Measurements from ENCODE around the gene AGXT.
A peak's percentile ranks its signal among the peaks of the same experiment; 100 is the strongest.

AGXT gene

DNA sequence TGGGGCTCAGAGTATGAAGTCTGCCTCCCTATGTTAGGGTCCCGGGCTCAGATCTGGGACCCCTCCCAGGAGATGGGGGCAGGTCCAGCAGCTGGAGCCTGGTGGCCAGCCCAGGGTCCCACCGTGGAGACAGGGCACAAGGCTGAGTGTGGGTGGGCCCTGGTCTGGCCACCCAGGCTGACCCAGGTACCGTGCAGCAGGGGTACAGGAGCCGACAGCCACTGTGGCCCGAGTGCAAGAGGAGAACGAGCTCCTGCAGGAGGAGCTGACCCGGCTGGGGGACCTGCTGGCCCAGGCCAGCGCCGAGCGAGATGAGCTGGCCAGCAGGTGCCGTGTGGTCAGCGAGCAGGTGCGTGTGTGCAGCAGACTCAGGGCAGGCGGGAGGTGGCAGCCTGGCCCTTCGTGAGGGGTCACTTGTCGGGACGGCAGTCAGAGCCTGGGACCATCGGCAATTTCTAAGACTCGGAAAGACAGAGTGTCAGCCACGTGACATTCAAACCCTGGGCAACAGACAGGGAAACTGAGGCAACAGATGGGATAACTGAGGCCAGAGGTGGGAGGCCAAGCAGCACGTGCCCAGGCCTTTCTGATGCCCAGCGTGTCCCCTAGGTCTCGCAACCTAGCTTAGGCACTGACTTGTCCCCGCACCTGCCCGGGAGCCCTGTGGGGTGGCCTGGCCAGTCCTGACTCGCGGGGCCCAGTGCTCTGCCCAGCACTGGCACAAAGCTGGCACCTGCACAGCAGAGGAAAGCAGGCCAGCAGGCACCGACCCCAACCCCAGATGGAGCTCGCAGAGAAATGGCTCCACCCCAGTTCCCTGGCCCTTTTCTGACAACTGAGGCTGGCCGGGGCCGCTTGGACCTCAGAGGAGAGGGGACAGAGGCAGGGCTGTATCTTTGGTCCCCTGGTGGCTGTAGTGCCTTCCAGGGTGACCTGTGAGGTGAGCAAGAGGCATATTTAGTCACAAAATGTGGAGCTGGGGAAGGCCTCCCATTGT, 51.5 kb downstream of the AGXT start:
- no peak overlapping the region for H3K27ac ChIP-seq (ENCODE audit: low read length)
- H3K27me3 ChIP-seq (ENCODE audit: control insufficient read depth in 1 of 2, insufficient read depth in 2 of 2, low read length in 2 of 2): peaks cover 0 to 8% of the 10 kb centered on the region in 2 donors
- no peaks in the 10 kb centered on the region for H3K36me3 ChIP-seq (ENCODE audit: control insufficient read depth in 2 of 2, insufficient read depth in 2 of 2, low read length in 2 of 2)
- H3K9ac ChIP-seq (ENCODE audit: low read length in 2 of 2): no peak overlapping the region
- H3K4me3 ChIP-seq (ENCODE audit: low read length in 2 of 2): no peak overlapping the region
- H3K9me3 ChIP-seq (ENCODE audit: control insufficient read depth in 2 of 2, low read length in 2 of 2): no peaks in the 10 kb centered on the region
- peaks cover 13% of the 10 kb centered on the region for H3K4me1 ChIP-seq (ENCODE audit: control insufficient read depth, insufficient read depth, low read length)

DNA sequence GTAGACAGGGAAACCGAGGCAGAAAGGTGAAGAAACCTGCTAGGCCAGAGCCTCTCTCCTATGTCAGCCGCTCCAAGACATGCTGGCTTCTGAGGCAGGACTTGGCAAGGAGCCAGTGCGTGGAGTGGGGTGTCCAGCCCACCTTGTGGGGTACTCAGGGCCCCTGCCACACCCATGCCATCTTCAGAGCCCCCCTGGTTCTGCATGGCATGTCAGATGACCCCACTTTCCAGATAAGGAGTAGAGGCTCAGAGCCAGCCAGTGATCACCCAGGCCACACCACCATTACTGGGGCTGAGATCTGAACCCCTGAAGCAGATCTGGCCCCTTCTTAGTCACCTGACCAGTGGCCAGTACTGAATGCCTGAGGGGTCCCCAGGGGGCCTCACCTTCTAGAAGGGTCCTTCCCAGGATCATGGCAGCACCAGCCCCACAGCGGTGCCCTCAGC, 52.2 kb downstream of the AGXT start:
- H3K4me3 ChIP-seq (ENCODE audit: low read length in 2 of 2): no peak overlapping the region
- H3K36me3 ChIP-seq (ENCODE audit: control insufficient read depth in 2 of 2, insufficient read depth in 2 of 2, low read length in 2 of 2): no peaks in the 10 kb centered on the region
- H3K27me3 ChIP-seq (ENCODE audit: control insufficient read depth in 1 of 2, insufficient read depth in 2 of 2, low read length in 2 of 2): peaks cover 0 to 1% of the 10 kb centered on the region in 2 donors
- peaks cover 12% of the 10 kb centered on the region for H3K4me1 ChIP-seq (ENCODE audit: control insufficient read depth, insufficient read depth, low read length)
- H3K9ac ChIP-seq (ENCODE audit: low read length in 2 of 2): no peak overlapping the region
- H3K27ac ChIP-seq (ENCODE audit: low read length): no peak overlapping the region
- H3K9me3 ChIP-seq (ENCODE audit: control insufficient read depth in 2 of 2, low read length in 2 of 2): no peaks in the 10 kb centered on the region

DNA sequence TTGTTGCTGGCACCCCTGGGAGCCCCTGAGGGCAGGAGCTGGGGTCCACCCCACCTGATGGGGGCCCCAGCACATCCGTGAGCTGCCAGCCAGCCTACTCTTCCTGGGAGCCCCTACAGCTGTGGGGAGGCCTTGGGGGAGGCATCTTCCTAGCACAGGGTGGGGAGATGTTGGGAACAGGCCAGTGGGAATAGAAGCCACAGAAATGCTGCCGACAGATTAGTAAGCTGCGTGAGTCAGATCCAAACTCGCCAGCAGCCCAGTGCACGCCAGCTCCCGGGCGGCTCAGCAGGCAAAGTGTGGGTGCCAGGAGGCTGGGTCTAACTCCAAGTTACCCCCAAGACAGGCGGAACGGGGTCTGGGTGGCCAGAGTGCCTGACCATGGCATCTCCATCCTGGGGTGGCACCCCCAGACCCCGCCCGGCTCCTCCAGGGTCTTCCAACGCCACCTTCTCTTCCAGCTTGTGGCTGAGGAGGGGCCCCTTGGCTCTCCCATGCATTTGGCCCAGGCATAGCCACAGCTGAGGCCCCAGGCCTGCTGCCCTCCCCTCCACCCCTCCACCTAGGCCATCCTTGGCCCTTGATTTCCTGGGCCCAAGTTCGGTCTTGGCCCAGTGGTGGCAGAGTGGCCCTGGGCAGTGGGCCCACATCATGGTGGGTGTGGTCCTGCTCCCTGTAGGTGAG, 52.8 kb downstream of the AGXT start:
- Histone ChIP-seq H3K36me3 (ENCODE audit: control insufficient read depth in 2 of 2, insufficient read depth in 2 of 2, low read length in 2 of 2) (no peaks in the 10 kb centered on the region), H3K27me3 (ENCODE audit: control insufficient read depth in 1 of 2, insufficient read depth in 2 of 2, low read length in 2 of 2) (no peaks in the 10 kb centered on the region), H3K4me1 (ENCODE audit: control insufficient read depth, insufficient read depth, low read length) (peaks cover 10% of the 10 kb centered on the region), H3K9ac (ENCODE audit: low read length in 2 of 2) (no peak overlapping the region), H3K9me3 (ENCODE audit: control insufficient read depth in 2 of 2, low read length in 2 of 2) (no peaks in the 10 kb centered on the region), H3K27ac (ENCODE audit: low read length) (no peak overlapping the region), H3K4me3 (ENCODE audit: low read length in 2 of 2) (no peak overlapping the region)

DNA sequence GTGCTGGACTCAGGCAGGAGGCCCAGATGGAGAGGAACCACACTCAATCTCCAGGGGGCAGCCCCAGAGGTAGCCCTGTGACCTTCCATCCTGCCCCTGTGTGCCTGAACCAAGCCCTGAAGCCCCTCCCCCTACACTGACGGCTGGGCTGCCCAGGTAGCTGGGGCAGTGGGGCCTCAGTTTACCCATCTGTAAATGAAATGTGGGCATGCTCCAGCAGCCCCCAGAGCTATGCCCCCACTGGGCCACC, 53.3 kb downstream of the AGXT start:
- no peaks in the 10 kb centered on the region for H3K36me3 ChIP-seq (ENCODE audit: control insufficient read depth in 2 of 2, insufficient read depth in 2 of 2, low read length in 2 of 2)
- peaks cover 8% of the 10 kb centered on the region for H3K4me1 ChIP-seq (ENCODE audit: control insufficient read depth, insufficient read depth, low read length)
- no peaks in the 10 kb centered on the region for H3K27me3 ChIP-seq (ENCODE audit: control insufficient read depth in 1 of 2, insufficient read depth in 2 of 2, low read length in 2 of 2)

GRCh38 chr2:240922245-240922981, 53.8 kb downstream of the AGXT start:
- Histone ChIP-seq H3K27ac (ENCODE audit: low read length) (no peak overlapping the region), H3K36me3 (ENCODE audit: control insufficient read depth in 2 of 2, insufficient read depth in 2 of 2, low read length in 2 of 2) (no peaks in the 10 kb centered on the region), H3K4me1 (ENCODE audit: control insufficient read depth, insufficient read depth, low read length) (peaks cover 6% of the 10 kb centered on the region), H3K9ac (ENCODE audit: low read length in 2 of 2) (no peak overlapping the region), H3K4me3 (ENCODE audit: low read length in 2 of 2) (no peak overlapping the region), H3K9me3 (ENCODE audit: control insufficient read depth in 2 of 2, low read length in 2 of 2) (no peaks in the 10 kb centered on the region), H3K27me3 (ENCODE audit: control insufficient read depth in 1 of 2, insufficient read depth in 2 of 2, low read length in 2 of 2) (no peaks in the 10 kb centered on the region)

More for the DNA sequence above, 53.3 kb downstream of the AGXT start:
- Histone ChIP-seq H3K9me3 (ENCODE audit: control insufficient read depth in 2 of 2, low read length in 2 of 2) (no peaks in the 10 kb centered on the region), H3K4me3 (ENCODE audit: low read length in 2 of 2) (no peak overlapping the region), H3K9ac (ENCODE audit: low read length in 2 of 2) (no peak overlapping the region), H3K27ac (ENCODE audit: low read length) (no peak overlapping the region)

- H3K27ac ChIP-seq (ENCODE audit: low read length): no peak overlapping the region
- peaks cover 6% of the 10 kb centered on the region for H3K4me1 ChIP-seq (ENCODE audit: control insufficient read depth, insufficient read depth, low read length)
- H3K36me3 ChIP-seq (ENCODE audit: control insufficient read depth in 2 of 2, insufficient read depth in 2 of 2, low read length in 2 of 2): no peaks in the 10 kb centered on the region
- no peak overlapping the region for H3K9ac ChIP-seq (ENCODE audit: low read length in 2 of 2)
- H3K4me3 ChIP-seq (ENCODE audit: low read length in 2 of 2): no peak overlapping the region
- H3K9me3 ChIP-seq (ENCODE audit: control insufficient read depth in 2 of 2, low read length in 2 of 2): no peaks in the 10 kb centered on the region
- H3K27me3 ChIP-seq (ENCODE audit: control insufficient read depth in 1 of 2, insufficient read depth in 2 of 2, low read length in 2 of 2): no peaks in the 10 kb centered on the region
Measured at GRCh38 chr2:240922982-240923537, 54.4 kb downstream of the AGXT start.

DNA sequence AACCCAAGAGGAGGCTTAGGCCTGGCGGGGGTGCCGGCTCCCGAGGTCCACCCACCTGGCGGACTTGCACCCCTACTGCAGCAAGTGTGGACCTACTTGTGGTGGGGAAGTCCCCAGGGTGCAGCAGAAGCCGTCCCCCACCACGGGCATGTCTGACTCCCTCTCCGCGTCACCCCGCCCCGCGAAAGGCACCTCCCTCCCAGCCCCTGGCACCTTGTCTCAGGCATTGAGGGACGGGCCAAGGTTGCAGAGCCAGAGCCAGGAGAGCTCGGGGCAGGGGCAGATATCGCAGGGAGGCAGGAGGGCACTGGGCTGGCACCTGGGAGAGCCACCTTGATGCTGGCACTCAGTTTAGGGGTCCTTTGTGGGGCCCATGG, 56.6 kb downstream of the AGXT start:
- Histone ChIP-seq H3K9ac (ENCODE audit: low read length in 2 of 2) (no peak overlapping the region), H3K27ac (ENCODE audit: low read length) (no peak overlapping the region), H3K36me3 (ENCODE audit: control insufficient read depth in 2 of 2, insufficient read depth in 2 of 2, low read length in 2 of 2) (no peaks in the 10 kb centered on the region), H3K4me1 (ENCODE audit: control insufficient read depth, insufficient read depth, low read length) (peaks cover 6% of the 10 kb centered on the region), H3K4me3 (ENCODE audit: low read length in 2 of 2) (no peak overlapping the region), H3K27me3 (ENCODE audit: control insufficient read depth in 1 of 2, insufficient read depth in 2 of 2, low read length in 2 of 2) (peaks cover 0 to 2% of the 10 kb centered on the region in 2 donors), H3K9me3 (ENCODE audit: control insufficient read depth in 2 of 2, low read length in 2 of 2) (no peaks in the 10 kb centered on the region)

DNA sequence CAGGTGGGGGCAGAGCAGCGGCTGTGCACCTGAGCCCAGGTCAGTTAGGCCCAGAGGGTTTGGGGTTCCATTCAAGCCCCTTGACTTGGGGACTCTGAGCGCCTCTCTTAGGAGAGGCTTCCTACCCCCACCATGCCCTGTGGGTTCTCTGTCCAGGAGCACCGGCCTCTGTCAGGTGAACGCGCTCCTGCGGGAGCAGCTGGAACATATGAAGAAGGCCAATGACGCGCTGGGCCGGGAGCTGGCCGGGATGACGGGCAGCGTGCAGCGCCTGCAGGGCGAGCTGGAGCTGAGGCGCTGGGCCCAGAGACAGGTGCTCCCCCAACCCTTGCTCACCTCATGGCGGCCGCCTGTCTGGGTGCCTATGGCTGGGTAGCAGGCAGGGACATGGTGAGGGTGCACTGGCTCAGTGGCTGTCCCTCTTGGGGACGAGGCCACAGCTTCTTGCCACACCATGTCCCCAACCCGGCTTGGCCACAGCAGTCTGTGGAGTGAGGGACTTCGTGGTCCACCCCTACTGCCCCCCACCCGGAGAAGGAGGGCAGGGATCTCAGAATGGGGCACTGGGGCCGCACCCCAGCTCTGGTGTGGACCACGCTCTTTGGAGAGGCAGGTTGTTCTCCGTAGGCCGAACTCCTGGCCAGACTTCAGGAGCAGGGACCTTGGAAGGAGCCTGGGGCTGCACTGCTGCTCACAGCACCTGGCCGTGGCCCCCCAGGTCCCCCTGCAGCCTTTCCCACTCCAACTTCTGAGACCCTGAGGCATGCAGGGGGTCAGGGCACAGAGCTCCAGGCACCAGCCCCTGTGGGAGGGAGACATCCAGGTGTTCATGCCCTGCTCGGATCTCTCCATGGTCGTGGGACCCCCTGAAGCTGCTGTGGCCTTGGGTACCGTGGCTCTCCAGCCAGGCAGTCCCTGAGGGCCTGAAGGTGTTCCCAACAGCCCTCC, 57.2 kb downstream of the AGXT start:
- Histone ChIP-seq H3K36me3 (ENCODE audit: control insufficient read depth in 2 of 2, insufficient read depth in 2 of 2, low read length in 2 of 2) (no peaks in the 10 kb centered on the region), H3K9me3 (ENCODE audit: control insufficient read depth in 2 of 2, low read length in 2 of 2) (no peaks in the 10 kb centered on the region), H3K9ac (ENCODE audit: low read length in 2 of 2) (no peak overlapping the region), H3K4me1 (ENCODE audit: control insufficient read depth, insufficient read depth, low read length) (peaks cover 6% of the 10 kb centered on the region), H3K27ac (ENCODE audit: low read length) (no peak overlapping the region), H3K27me3 (ENCODE audit: control insufficient read depth in 1 of 2, insufficient read depth in 2 of 2, low read length in 2 of 2) (peaks cover 0 to 2% of the 10 kb centered on the region in 2 donors), H3K4me3 (ENCODE audit: low read length in 2 of 2) (no peak overlapping the region)

GRCh38 chr2:240926516-240927389, 58.1 kb downstream of the AGXT start:
- H3K27me3 ChIP-seq (ENCODE audit: control insufficient read depth in 1 of 2, insufficient read depth in 2 of 2, low read length in 2 of 2): peaks cover 0 to 2% of the 10 kb centered on the region in 2 donors
- peaks cover 4% of the 10 kb centered on the region for H3K4me1 ChIP-seq (ENCODE audit: control insufficient read depth, insufficient read depth, low read length)
- H3K27ac ChIP-seq (ENCODE audit: low read length): no peak overlapping the region
- H3K4me3 ChIP-seq (ENCODE audit: low read length in 2 of 2): peak overlapping the region; percentile 56 to 59
- no peaks in the 10 kb centered on the region for H3K9me3 ChIP-seq (ENCODE audit: control insufficient read depth in 2 of 2, low read length in 2 of 2)
- H3K36me3 ChIP-seq (ENCODE audit: control insufficient read depth in 2 of 2, insufficient read depth in 2 of 2, low read length in 2 of 2): no peaks in the 10 kb centered on the region
- H3K9ac ChIP-seq (ENCODE audit: low read length in 2 of 2): peak overlapping the region; percentile 43 to 57
